Suprapubic skin (tissue), 4 donors: ENCODE data around the gene CRLF2.
A peak's percentile ranks its signal among the peaks of the same experiment; 100 is the strongest.

Experiments
- EP300 ChIP-seq: sonication (generic); formaldehyde crosslinking; IDR thresholded peaks from one replicate; pipeline ENCODE4 v1.6.1; 2017; ENCODE audit warnings: antibody characterized with exemption
- POLR2A ChIP-seq, 2 donors: fragments of 450-650 bp; IDR thresholded peaks; one replicate each; pipeline ENCODE4 v1.6.1; 2017; ENCODE audit warnings: antibody characterized with exemption in 2 of 2, mild to moderate bottlenecking in 2 of 2, moderate library complexity in 2 of 2
- POLR2AphosphoS5 ChIP-seq, 3 donors: sonication (generic); formaldehyde crosslinking; IDR thresholded peaks; one replicate each; pipeline ENCODE4 v1.6.1; 2017; ENCODE audit warnings: antibody characterized with exemption in 3 of 3
- TF ChIP-seq, protein P1 (sequence below), 2 donors: fragments of 200-600 bp in 1 of 2; fragments of 450-650 bp in 1 of 2; sonication (generic) in 1 of 2; IDR thresholded peaks; one replicate each; pipeline ENCODE4 v1.5.1; 2016 to 2019; ENCODE audit warnings: antibody characterized with exemption in 2 of 2, mild to moderate bottlenecking in 1 of 2, moderate library complexity in 1 of 2

DNA sequence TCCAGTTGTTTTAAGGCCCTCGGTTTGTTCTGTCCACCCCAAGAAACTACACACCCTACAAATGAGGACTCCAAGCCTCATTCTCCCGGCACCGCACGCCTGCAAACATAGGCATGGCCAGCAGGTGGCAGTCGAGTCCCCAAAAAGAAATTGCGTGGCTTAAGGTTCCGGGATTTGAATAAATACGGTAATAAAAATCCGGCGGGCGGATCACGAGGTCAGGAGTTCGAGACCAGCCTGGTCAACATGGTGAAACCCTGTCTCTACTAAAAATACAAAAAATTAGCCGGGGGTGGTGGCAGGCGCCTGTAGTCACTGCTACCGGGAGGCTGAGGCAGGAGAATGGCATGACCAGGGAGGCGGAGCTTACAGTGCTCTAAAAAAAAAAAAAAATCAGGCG is 34.4 kb upstream of the CRLF2 start:
- TF ChIP-seq POLR2A (IDR thresholded peaks at IDR 0.05) (no peak), POLR2AphosphoS5 (IDR thresholded peaks at IDR 0.05) (no peak), EP300 (no peak)
- TF ChIP-seq, protein P1, sequence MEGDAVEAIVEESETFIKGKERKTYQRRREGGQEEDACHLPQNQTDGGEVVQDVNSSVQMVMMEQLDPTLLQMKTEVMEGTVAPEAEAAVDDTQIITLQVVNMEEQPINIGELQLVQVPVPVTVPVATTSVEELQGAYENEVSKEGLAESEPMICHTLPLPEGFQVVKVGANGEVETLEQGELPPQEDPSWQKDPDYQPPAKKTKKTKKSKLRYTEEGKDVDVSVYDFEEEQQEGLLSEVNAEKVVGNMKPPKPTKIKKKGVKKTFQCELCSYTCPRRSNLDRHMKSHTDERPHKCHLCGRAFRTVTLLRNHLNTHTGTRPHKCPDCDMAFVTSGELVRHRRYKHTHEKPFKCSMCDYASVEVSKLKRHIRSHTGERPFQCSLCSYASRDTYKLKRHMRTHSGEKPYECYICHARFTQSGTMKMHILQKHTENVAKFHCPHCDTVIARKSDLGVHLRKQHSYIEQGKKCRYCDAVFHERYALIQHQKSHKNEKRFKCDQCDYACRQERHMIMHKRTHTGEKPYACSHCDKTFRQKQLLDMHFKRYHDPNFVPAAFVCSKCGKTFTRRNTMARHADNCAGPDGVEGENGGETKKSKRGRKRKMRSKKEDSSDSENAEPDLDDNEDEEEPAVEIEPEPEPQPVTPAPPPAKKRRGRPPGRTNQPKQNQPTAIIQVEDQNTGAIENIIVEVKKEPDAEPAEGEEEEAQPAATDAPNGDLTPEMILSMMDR (IDR thresholded peaks at IDR 0.05), result peak; percentile 55 to 84
